IMR-90 (cell line): ENCODE results near the gene TAF4. TPM values are rescaled to one million over a fixed set of nuclear protein-coding genes. Genes with fewer than 3 reads are reported as not detected.

ENCODE experiments used
- ATAC-seq: fragments of 200-7000 bp; cut with Tn5 transposase; 2 replicates; pipeline ENCODE4 v1.9.1; 2020; ENCODE audit warnings: low read depth, mild to moderate bottlenecking, moderate library complexity
- BruUV-seq: library from RNA; stranded (reverse); fragments of 400-500 nt; replicated peaks from 2 replicates; lab custom pipeline; 2021; lab: Mats Ljungman, UMichigan
- CTCF ChIA-PET: fragments of 300-600 bp; formaldehyde crosslinking; extraction: SDS; loops from one replicate; lab custom pipeline; 2021; ENCODE audit warnings: antibody characterized with exemption; lab: Yijun Ruan, JAX
- POLR2A ChIA-PET: fragments of 300-600 bp; sonication (Branson Sonifier 250); formaldehyde crosslinking; loops from one replicate; lab custom pipeline; 2022; ENCODE audit warnings: antibody characterized with exemption; ENCODE audit not compliant: unreplicated experiment; lab: Charles Lee
- DNase-seq: peaks from one replicate; pipeline ENCODE4 v3.0.0; 2013
- H2AFZ ChIP-seq: replicated peaks from 2 replicates; pipeline ENCODE3; 2013; ENCODE audit warnings: low read length, mild to moderate bottlenecking; ENCODE audit not compliant: poor library complexity
- H2AK5ac ChIP-seq: 2 replicates; pipeline ENCODE4 v1.6.1; 2013; ENCODE audit warnings: low read depth, low read length, inconsistent platforms
- H2AK9ac ChIP-seq: replicated peaks from 2 replicates; pipeline ENCODE3; 2013; ENCODE audit warnings: mild to moderate bottlenecking, low read depth, low read length, moderate library complexity; ENCODE audit not compliant: poor library complexity
- H2BK120ac ChIP-seq: 2 replicates; pipeline ENCODE4 v1.6.1; 2013; ENCODE audit warnings: low read depth, low read length, inconsistent platforms
- H2BK15ac ChIP-seq: 3 replicates; pipeline ENCODE4 v1.6.1; 2013; ENCODE audit warnings: low read depth, low read length, inconsistent platforms
- H2BK20ac ChIP-seq: 2 replicates; pipeline ENCODE4 v1.6.1; 2013; ENCODE audit warnings: low read depth, mild to moderate bottlenecking, inconsistent platforms, low read length, moderate library complexity
- H2BK5ac ChIP-seq: 2 replicates; pipeline ENCODE4 v1.6.1; 2013; ENCODE audit warnings: mild to moderate bottlenecking, low read depth, low read length, inconsistent platforms; ENCODE audit not compliant: poor library complexity, severe bottlenecking
- H3K14ac ChIP-seq: replicated peaks from 2 replicates; pipeline ENCODE4 v1.6.1; 2013; ENCODE audit warnings: low read depth, low read length, inconsistent platforms
- H3K18ac ChIP-seq: 2 replicates; pipeline ENCODE4 v1.6.1; 2013; ENCODE audit warnings: low read depth, low read length, control low read depth
- H3K23ac ChIP-seq: 2 replicates; pipeline ENCODE4 v1.6.1; 2013; ENCODE audit warnings: low read depth, low read length, inconsistent platforms
- H3K27ac ChIP-seq: 2 replicates; pipeline ENCODE4 v1.5.1; 2013; ENCODE audit warnings: mild to moderate bottlenecking, control low read depth, low read length; ENCODE audit not compliant: insufficient read depth
- H3K27me3 ChIP-seq: 2 replicates; pipeline ENCODE4 v1.6.1; 2013; ENCODE audit warnings: low read length; ENCODE audit not compliant: control insufficient read depth, insufficient read depth
- H3K36me3 ChIP-seq: 2 replicates; pipeline ENCODE4 v1.6.1; 2013; ENCODE audit warnings: low read length, mixed read lengths; ENCODE audit not compliant: control insufficient read depth, insufficient read depth
- H3K4ac ChIP-seq: 2 replicates; pipeline ENCODE4 v1.6.1; 2013; ENCODE audit warnings: low read depth, low read length, inconsistent platforms
- H3K4me1 ChIP-seq: 2 replicates; pipeline ENCODE4 v1.6.1; 2013; ENCODE audit warnings: low read length, mixed read lengths; ENCODE audit not compliant: control insufficient read depth, insufficient read depth
- H3K4me2 ChIP-seq: 2 replicates; pipeline ENCODE4 v1.6.1; 2013; ENCODE audit warnings: low read depth, mild to moderate bottlenecking, control low read depth, low read length, moderate library complexity
- H3K4me3 ChIP-seq: 2 replicates; pipeline ENCODE4 v1.5.1; 2013; ENCODE audit warnings: low read depth, mild to moderate bottlenecking, control low read depth, low read length, moderate library complexity; ENCODE audit not compliant: insufficient read depth
- H3K56ac ChIP-seq: 2 replicates; pipeline ENCODE4 v1.6.1; 2013; ENCODE audit warnings: low read length, inconsistent platforms; ENCODE audit not compliant: insufficient read depth; ENCODE audit errors: extremely low read depth
- H3K79me1 ChIP-seq, 2 experiments: 2 replicates each; pipeline ENCODE4 v1.6.1; 2013; ENCODE audit warnings: low read length in 2 of 2, inconsistent platforms in 1 of 2, low read depth in 1 of 2
- H3K9ac ChIP-seq: 2 replicates; pipeline ENCODE4 v1.6.1; 2013; ENCODE audit warnings: low read depth, low read length, control low read depth
- H3K9me1 ChIP-seq: 2 replicates; pipeline ENCODE4 v1.6.1; 2013; ENCODE audit warnings: low read length, inconsistent platforms; ENCODE audit not compliant: insufficient read depth
- H3K9me3 ChIP-seq: 2 replicates; pipeline ENCODE4 v1.6.1; 2013; ENCODE audit warnings: low read length; ENCODE audit not compliant: control insufficient read depth, insufficient read depth
- H4K20me1 ChIP-seq: 2 replicates; pipeline ENCODE4 v1.6.1; 2013; ENCODE audit warnings: low read length, inconsistent platforms; ENCODE audit not compliant: insufficient read depth
- H4K5ac ChIP-seq: 2 replicates; pipeline ENCODE4 v1.6.1; 2013; ENCODE audit warnings: mild to moderate bottlenecking, low read depth, low read length, control low read depth
- H4K8ac ChIP-seq, 2 experiments: 2 replicates each; pipeline ENCODE4 v1.6.1; 2013; ENCODE audit warnings: low read depth in 2 of 2, low read length in 2 of 2, control low read depth in 1 of 2, inconsistent platforms in 1 of 2
- H4K91ac ChIP-seq: 2 replicates; pipeline ENCODE4 v1.6.1; 2013; ENCODE audit warnings: low read depth, low read length, inconsistent platforms; ENCODE audit not compliant: insufficient read depth
- CEBPB ChIP-seq: IDR thresholded peaks from 2 replicates; pipeline ENCODE4 v1.6.1; 2012; ENCODE audit warnings: low read depth, low read length, improper control_type of control experiment
- MAFK ChIP-seq: IDR thresholded peaks from 2 replicates; pipeline ENCODE4 v1.6.1; 2012; ENCODE audit warnings: low read depth, low read length, improper control_type of control experiment
- MAZ ChIP-seq: IDR thresholded peaks from 2 replicates; pipeline ENCODE4 v1.6.1; 2012; ENCODE audit warnings: low read depth, mild to moderate bottlenecking, low read length, improper control_type of control experiment, moderate library complexity, borderline replicate concordance
- MXI1 ChIP-seq: IDR thresholded peaks from 2 replicates; pipeline ENCODE4 v1.6.1; 2012; ENCODE audit warnings: low read depth, mild to moderate bottlenecking, low read length, moderate library complexity, borderline replicate concordance
- NFE2L2 ChIP-seq: fragments of 150-350 bp; IDR thresholded peaks from 2 replicates; pipeline ENCODE4 v1.6.1; 2016; ENCODE audit warnings: low read depth, mild to moderate bottlenecking, low read length
- POLR2A ChIP-seq: IDR thresholded peaks from 2 replicates; pipeline ENCODE4 v1.6.1; 2012; ENCODE audit warnings: mild to moderate bottlenecking, low read depth, low read length
- RAD21 ChIP-seq: IDR thresholded peaks from 2 replicates; pipeline ENCODE4 v1.6.1; 2012; ENCODE audit warnings: low read length, improper control_type of control experiment
- RCOR1 ChIP-seq: IDR thresholded peaks from 2 replicates; pipeline ENCODE4 v1.6.1; 2012; ENCODE audit warnings: mild to moderate bottlenecking, low read length, improper control_type of control experiment; ENCODE audit not compliant: insufficient replicate concordance
- RFX5 ChIP-seq: IDR thresholded peaks from 2 replicates; pipeline ENCODE4 v1.8.0; 2012; ENCODE audit warnings: low read depth, mild to moderate bottlenecking, low read length, moderate library complexity
- SMC3 ChIP-seq: fragments of 150-350 bp; IDR thresholded peaks from 2 replicates; pipeline ENCODE4 v1.6.1; 2016; ENCODE audit warnings: low read depth, mild to moderate bottlenecking, antibody characterized with exemption, low read length, moderate library complexity
- WGBS, 2 experiments: methylation state at CpG; one replicate each; pipeline versions ENCODE4 v1.1.5 to v1.1.7; 2013; ENCODE audit warnings: missing lambda C conversion rate in 2 of 2; ENCODE audit not compliant: insufficient read length in 1 of 2; ENCODE audit errors: extremely low coverage in 2 of 2; 5-methylcytosine and 5-hydroxymethylcytosine counted together
- dilution Hi-C: fragments of 300-500 bp; cut with HindIII; formaldehyde crosslinking; loops from one replicate; pipeline ENCODE4 v1.14.3; 2018; ENCODE audit warnings: low sequenced_read_pairs; ENCODE audit not compliant: unreplicated experiment
- in situ Hi-C: fragments of 300-500 bp; cut with MboI; formaldehyde crosslinking; loops from 3 replicates; pipeline ENCODE4 v1.14.3; 2019; ENCODE audit warnings: low sequenced_read_pairs, inconsistent platforms, mixed read lengths
- intact Hi-C: fragments of 100-400 bp; cut with micrococcal nuclease; formaldehyde crosslinking; loops from 2 replicates; pipeline ENCODE4 v1.10.0; 2022
- polyA plus RNA-seq, 3 experiments: library from polyadenylated mRNA; depleted of rRNA; stranded (reverse); fragments of >200 nt; gene quantifications; 2 replicates each; pipeline ENCODE4 v1.2.3, GENCODE V29; 2012; ENCODE audit warnings: low replicate concordance in 1 of 3
- total RNA-seq: library from RNA; depleted of rRNA; stranded (reverse); fragments of >200 nt; gene quantifications from 2 replicates; pipeline ENCODE4 v1.2.3, GENCODE V29; 2012
- TF ChIP-seq, protein P1 (sequence below): fragments of 150-350 bp; IDR thresholded peaks from 2 replicates; pipeline ENCODE4 v1.6.1; 2016; ENCODE audit warnings: low read depth, mild to moderate bottlenecking, low read length, moderate library complexity, borderline replicate concordance
- TF ChIP-seq, protein P2 (sequence below): conservative IDR thresholded peaks from 2 replicates; pipeline ENCODE4 v1.5.1; 2012; ENCODE audit warnings: mild to moderate bottlenecking, low read depth, low read length, improper control_type of control experiment

TAF4 gene
- total and polyA plus RNA-seq, 2 of the 4 experiments (the other 2 are of a cell fraction) = 1.4 to 5.1 TPM

DNA sequence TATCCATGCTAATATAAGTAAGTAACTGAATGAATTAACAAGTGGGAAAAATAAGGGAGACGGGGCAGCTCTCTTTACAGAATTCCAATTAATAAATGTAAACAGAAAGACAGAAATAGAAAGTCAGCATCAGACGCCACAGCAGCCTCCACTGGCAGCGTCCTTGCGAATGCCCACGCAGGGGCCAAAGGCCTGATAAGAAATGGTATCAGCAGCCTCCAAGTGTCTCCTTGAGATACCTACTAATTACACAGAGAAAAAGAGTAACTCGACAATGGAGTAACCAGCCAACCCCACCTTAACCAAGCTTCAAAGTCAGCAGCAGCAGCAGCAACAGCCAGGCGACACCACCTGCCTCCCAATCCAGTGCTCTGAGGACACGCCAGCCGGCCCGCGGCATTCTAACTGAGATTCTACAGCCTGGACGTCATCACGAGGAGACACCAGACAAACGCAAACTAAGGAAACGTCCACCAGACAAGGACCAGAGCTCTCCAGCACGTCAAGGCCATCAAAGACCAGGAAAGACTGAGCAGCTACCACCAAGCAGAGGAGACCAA lies 78.8 kb downstream of the TAF4 start:
- no peak for TF ChIP-seq MAZ
- no peak for TF ChIP-seq NFE2L2
- TF ChIP-seq, protein P1, sequence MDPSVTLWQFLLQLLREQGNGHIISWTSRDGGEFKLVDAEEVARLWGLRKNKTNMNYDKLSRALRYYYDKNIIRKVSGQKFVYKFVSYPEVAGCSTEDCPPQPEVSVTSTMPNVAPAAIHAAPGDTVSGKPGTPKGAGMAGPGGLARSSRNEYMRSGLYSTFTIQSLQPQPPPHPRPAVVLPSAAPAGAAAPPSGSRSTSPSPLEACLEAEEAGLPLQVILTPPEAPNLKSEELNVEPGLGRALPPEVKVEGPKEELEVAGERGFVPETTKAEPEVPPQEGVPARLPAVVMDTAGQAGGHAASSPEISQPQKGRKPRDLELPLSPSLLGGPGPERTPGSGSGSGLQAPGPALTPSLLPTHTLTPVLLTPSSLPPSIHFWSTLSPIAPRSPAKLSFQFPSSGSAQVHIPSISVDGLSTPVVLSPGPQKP = no peak
- TF ChIP-seq RCOR1 = no peak
- no peak for TF ChIP-seq MXI1
- TF ChIP-seq CEBPB = no peak
- TF ChIP-seq MAFK = no peak
- TF ChIP-seq, protein P2, sequence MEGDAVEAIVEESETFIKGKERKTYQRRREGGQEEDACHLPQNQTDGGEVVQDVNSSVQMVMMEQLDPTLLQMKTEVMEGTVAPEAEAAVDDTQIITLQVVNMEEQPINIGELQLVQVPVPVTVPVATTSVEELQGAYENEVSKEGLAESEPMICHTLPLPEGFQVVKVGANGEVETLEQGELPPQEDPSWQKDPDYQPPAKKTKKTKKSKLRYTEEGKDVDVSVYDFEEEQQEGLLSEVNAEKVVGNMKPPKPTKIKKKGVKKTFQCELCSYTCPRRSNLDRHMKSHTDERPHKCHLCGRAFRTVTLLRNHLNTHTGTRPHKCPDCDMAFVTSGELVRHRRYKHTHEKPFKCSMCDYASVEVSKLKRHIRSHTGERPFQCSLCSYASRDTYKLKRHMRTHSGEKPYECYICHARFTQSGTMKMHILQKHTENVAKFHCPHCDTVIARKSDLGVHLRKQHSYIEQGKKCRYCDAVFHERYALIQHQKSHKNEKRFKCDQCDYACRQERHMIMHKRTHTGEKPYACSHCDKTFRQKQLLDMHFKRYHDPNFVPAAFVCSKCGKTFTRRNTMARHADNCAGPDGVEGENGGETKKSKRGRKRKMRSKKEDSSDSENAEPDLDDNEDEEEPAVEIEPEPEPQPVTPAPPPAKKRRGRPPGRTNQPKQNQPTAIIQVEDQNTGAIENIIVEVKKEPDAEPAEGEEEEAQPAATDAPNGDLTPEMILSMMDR = no peak
- no peak for TF ChIP-seq POLR2A
- no peak for TF ChIP-seq SMC3
- TF ChIP-seq RAD21 = no peak
- TF ChIP-seq RFX5 = no peak
- H4K5ac ChIP-seq = no peak overlapping the region
- ATAC-seq = no peak
- dilution Hi-C loops = no loop called here
- no peak overlapping the region for H4K91ac ChIP-seq
- H3K79me1 ChIP-seq = peaks cover 3 to 6% of the 10 kb centered on the region in 2 experiments; a peak in 3 of 4 replicates
- H3K9me3 ChIP-seq = peaks cover 6% of the 10 kb centered on the region
- no peak overlapping the region for H3K9ac ChIP-seq
- H3K14ac ChIP-seq = no peak overlapping the region
- no peaks in the 10 kb centered on the region; the same call in 1 of the 2 replicates for H4K20me1 ChIP-seq
- no peak overlapping the region for H2AFZ ChIP-seq
- no peaks in the 10 kb centered on the region for H3K27me3 ChIP-seq
- no peak overlapping the region for H2BK20ac ChIP-seq
- POLR2A ChIA-PET = no interaction called here
- no peak overlapping the region for H3K27ac ChIP-seq
- no peak overlapping the region for H2AK9ac ChIP-seq
- H3K36me3 ChIP-seq = peaks cover 28% of the 10 kb centered on the region
- no peak overlapping the region for H4K8ac ChIP-seq
- WGBS, 2 experiments = 95% methylated on average over 7 of the region's 16 CpGs; no CpG with 5 or more reads in 1 of the 2 experiments
- no peak overlapping the region for H3K23ac ChIP-seq
- H2BK5ac ChIP-seq = no peak overlapping the region
- no peak overlapping the region for H3K4me2 ChIP-seq
- H2AK5ac ChIP-seq = no peak overlapping the region
- intact Hi-C loops = no loop called here
- no peak overlapping the region for H2BK15ac ChIP-seq
- in situ Hi-C loops = no loop called here
- no peak overlapping the region for H3K56ac ChIP-seq
- no peak overlapping the region for H3K18ac ChIP-seq
- CTCF ChIA-PET = no interaction called here
- H3K9me1 ChIP-seq = 0 out of 2 replicates have a peak, but pooled peaks cover 2% of the 10 kb centered on the region
- H3K4me1 ChIP-seq = no peaks in the 10 kb centered on the region
- no peak overlapping the region for H3K4me3 ChIP-seq
- H2BK120ac ChIP-seq = no peak overlapping the region
- BruUV-seq = no TSS peak
- H3K4ac ChIP-seq = no peak overlapping the region
- DNase-seq = no peak
